ENCODE measurements around the gene PGLYRP1.

DNA sequence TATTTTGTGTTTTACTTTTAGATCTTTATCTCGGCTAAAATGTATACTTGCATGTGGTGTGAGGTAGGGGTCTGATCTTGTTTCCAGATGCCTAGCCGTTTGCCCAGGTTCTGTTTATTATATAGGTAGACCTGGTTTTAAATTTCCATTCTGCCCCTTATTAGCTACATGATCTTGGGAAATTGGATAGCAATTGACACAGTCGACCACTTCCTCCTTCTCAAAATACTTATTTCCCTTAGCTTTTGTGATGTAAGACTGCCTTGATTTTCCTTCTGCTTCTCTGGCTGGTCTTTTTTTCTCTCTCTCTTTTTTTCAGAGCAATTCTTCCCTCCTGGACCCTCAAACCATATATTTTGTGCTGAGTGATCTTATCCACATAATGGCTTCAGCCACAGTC, 3.0 kb upstream of the PGLYRP1 start:
- TF ChIP-seq, protein P1, sequence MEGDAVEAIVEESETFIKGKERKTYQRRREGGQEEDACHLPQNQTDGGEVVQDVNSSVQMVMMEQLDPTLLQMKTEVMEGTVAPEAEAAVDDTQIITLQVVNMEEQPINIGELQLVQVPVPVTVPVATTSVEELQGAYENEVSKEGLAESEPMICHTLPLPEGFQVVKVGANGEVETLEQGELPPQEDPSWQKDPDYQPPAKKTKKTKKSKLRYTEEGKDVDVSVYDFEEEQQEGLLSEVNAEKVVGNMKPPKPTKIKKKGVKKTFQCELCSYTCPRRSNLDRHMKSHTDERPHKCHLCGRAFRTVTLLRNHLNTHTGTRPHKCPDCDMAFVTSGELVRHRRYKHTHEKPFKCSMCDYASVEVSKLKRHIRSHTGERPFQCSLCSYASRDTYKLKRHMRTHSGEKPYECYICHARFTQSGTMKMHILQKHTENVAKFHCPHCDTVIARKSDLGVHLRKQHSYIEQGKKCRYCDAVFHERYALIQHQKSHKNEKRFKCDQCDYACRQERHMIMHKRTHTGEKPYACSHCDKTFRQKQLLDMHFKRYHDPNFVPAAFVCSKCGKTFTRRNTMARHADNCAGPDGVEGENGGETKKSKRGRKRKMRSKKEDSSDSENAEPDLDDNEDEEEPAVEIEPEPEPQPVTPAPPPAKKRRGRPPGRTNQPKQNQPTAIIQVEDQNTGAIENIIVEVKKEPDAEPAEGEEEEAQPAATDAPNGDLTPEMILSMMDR (IDR thresholded peaks at IDR 0.05; ENCODE audit: low read depth, low read length, missing input control): no peak
- TF ChIP-seq RAD21 (IDR thresholded peaks at IDR 0.05) (no peak), TAF1 (conservative IDR thresholded peaks at IDR 0.05) (no peak), SP1 (IDR thresholded peaks at IDR 0.05) (no peak), JUND (IDR thresholded peaks at IDR 0.05) (no peak), EGR1 (IDR thresholded peaks at IDR 0.05; ENCODE audit: low read depth in 2 of 2) (no peak), YY1 (IDR thresholded peaks at IDR 0.05) (no peak)
- TF ChIP-seq, protein P2, sequence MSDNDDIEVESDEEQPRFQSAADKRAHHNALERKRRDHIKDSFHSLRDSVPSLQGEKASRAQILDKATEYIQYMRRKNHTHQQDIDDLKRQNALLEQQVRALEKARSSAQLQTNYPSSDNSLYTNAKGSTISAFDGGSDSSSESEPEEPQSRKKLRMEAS (IDR thresholded peaks at IDR 0.05): no peak

Data from liver (tissue), 3 donors.